AG04449 (cell line): ENCODE measurements around the gene SCRT2.

Source experiments
- CTCF ChIA-PET: fragments of 350-600 bp; formaldehyde crosslinking; extraction: SDS; loops from one replicate; lab custom pipeline; 2021; ENCODE audit warnings: antibody characterized with exemption; lab: Yijun Ruan, JAX
- POLR2A ChIA-PET: fragments of 400-600, 350-600 bp; formaldehyde crosslinking; extraction: SDS; loops from one replicate; lab custom pipeline; 2020; ENCODE audit warnings: antibody characterized with exemption, inconsistent platforms; lab: Yijun Ruan, JAX
- DNase-seq: peaks from one replicate; pipeline ENCODE4 v3.0.0-alpha.2; 2010; ENCODE audit warnings: low read depth, low spot score
- H3K4me3 ChIP-seq: 2 replicates; pipeline ENCODE4 v1.5.1; 2011; ENCODE audit warnings: low read depth, mild to moderate bottlenecking, control low read depth, low read length
- TF ChIP-seq, protein P1 (sequence below): IDR thresholded peaks from one replicate; pipeline ENCODE4 v1.5.1; 2011; ENCODE audit warnings: mild to moderate bottlenecking, moderate library complexity, low read length, control low read depth, inconsistent platforms; ENCODE audit not compliant: insufficient read depth; ENCODE audit errors: missing control alignments

Gene SCRT2

DNA sequence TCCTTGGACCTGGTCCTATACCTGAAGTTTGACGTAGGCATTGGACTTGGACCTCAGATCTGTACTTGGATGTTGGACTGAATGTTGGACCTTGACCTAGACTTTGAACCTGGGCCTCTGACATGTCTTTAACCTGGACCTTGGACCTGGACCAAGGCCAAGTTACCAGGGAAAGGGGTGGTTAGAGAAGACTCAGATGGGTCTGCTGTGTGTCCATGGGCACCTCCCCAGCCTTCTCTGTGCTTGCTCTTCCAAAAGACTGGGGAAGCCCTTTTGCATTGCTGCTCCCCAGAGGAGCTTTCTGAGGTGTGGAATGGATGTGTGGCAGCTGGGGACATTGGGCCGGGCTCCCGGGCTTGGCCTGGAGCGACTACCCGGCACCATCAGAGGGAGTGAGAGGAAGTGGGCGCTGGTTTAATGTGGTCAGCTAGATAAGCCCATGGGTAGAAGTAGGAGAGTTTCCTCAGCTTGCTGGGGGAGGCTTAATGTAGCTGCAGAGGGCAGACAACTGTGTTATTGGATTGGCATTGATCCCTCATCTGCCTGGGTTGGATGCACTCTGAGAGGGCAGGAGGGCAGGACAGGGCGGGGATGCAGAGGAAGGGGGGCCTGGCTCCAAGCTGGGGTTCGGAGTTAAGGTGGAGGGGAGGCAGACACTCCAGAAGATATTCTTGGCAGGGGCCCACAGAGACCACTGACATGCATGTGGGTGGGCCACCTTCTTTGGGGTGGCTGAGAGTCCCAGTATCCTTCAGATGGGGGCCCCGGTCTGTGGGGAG, 4.2 kb downstream of the SCRT2 start:
- no peak overlapping the region for H3K4me3 ChIP-seq
- DNase-seq, result no peak
- TF ChIP-seq, protein P1, sequence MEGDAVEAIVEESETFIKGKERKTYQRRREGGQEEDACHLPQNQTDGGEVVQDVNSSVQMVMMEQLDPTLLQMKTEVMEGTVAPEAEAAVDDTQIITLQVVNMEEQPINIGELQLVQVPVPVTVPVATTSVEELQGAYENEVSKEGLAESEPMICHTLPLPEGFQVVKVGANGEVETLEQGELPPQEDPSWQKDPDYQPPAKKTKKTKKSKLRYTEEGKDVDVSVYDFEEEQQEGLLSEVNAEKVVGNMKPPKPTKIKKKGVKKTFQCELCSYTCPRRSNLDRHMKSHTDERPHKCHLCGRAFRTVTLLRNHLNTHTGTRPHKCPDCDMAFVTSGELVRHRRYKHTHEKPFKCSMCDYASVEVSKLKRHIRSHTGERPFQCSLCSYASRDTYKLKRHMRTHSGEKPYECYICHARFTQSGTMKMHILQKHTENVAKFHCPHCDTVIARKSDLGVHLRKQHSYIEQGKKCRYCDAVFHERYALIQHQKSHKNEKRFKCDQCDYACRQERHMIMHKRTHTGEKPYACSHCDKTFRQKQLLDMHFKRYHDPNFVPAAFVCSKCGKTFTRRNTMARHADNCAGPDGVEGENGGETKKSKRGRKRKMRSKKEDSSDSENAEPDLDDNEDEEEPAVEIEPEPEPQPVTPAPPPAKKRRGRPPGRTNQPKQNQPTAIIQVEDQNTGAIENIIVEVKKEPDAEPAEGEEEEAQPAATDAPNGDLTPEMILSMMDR, result no peak
- ChIA-PET POLR2A (no interaction called here), CTCF (interaction anchor here (1.9 kb wide), 1 partner anchor 26 kb away, joined by 6 read pairs; no protein-coding TSS in a partner anchor)

DNA sequence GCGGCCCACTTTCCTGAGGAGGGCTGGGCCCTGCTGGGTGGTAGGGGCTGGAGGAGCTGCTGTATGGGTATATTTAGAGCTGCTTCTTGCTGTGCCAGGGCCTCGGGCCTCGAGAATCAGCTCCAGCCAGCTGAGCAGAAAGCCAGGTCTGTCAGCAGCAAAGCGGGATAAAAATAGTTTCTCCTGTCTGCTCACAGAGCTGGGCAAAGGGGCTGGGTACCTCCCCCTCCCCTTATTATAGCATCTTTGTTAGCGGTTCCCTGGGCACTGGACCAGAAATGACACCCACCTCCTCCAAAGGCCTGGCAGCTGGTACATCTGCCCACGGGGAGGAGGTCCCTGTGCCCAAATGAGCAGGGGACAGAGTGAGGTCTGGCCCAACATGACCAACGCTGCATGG, 6.0 kb downstream of the SCRT2 start:
- no peak overlapping the region for H3K4me3 ChIP-seq
- TF ChIP-seq, protein P1, result no peak
- CTCF ChIA-PET, result interaction anchor here (0.9 to 6.9 kb wide), 4 partner anchors 12 to 127 kb away, joined by 3 to 82 read pairs (median 26); no protein-coding TSS in a partner anchor
- no peak for DNase-seq
- POLR2A ChIA-PET, result no interaction called here

DNA sequence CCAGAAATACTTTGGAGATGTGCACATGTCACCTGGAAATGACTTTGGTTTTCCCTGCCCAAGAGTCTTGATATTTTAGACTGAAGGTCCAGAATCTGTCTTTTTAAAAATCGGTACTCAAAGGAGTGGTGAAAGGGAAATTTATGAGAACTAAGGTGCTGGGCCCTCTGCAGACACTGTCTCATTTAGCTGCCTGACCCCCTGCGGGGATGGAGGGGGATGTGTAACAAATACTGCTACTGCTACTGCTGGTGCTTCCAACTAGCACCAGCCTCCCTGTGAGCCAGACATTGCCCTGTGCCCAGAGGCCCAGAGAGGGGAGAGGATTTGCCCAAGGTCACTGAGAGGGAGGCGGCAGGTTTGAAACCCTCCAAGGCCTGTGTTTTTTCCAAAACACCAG, 7.0 kb downstream of the SCRT2 start:
- TF ChIP-seq, protein P1, result no peak
- H3K4me3 ChIP-seq, result no peak overlapping the region
- ChIA-PET CTCF (interaction anchor here (1.0 to 6.9 kb wide), 8 partner anchors 13 to 126 kb away, joined by 3 to 82 read pairs (median 12); no protein-coding TSS in a partner anchor), POLR2A (no interaction called here)
- DNase-seq, result no peak

DNA sequence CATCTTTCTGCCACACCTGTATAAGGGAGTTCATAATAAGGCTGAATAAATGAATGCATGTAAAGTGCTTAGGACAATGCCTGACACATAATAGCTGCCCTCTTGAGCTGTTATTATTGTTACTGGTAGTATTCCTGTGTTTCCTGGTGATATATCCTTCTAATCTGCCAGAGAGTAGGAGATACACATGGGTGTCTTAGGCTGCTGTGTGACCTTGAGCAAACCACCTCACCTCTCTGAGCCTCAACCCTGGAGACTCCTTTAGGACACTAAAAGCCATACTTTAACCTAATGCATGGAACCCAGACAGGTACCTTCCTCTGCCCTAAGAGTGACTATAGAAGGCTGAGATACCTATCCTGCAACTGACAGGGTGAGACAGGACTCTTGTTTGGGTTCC, 7.6 kb downstream of the SCRT2 start:
- no peak overlapping the region for H3K4me3 ChIP-seq
- CTCF ChIA-PET, result interaction anchor here (1.1 to 6.9 kb wide), 15 partner anchors 10 to 314 kb away, joined by 3 to 82 read pairs (median 9); no protein-coding TSS in a partner anchor
- TF ChIP-seq, protein P1, result no peak
- no peak for DNase-seq
- POLR2A ChIA-PET, result no interaction called here

DNA sequence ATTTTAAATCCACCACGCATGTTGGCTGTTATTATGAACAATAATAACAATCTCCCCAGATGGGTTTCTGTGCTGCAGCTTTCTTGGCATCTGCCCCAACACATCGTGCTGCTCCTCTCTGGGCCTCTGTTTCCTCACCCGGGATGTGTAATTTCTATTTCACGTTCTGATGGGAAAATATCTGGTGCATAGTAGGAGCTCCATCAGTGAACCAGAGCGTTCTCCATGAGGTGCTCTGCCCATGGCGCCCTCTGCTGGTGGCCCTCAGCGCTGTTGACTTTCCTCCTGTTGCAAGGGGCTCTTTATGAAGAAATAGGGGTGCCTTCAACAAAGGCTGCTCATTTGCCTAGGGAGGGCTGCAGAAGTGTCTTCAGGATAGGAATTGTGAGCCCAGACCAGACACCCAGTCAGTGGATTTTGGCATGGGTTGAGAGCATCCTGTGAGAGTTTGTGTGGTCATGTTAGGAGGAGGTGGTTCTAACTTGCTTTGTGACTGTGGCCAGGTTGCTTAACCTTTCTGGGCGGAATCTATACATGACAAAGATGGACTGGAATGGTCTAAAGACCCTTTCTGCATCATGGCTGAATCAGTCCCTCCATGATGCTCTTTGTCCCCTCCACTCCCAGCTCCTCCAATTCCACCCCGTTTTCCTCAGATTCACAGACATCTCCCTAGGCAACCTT, 8.1 kb downstream of the SCRT2 start:
- ChIA-PET POLR2A (no interaction called here), CTCF (interaction anchor here (0.7 to 6.9 kb wide), 33 partner anchors 8 to 313 kb away, joined by 3 to 82 read pairs (median 5); partner anchors contain the start of genes CSNK2A1 and SCRT2)
- no peak for DNase-seq
- H3K4me3 ChIP-seq, result no peak overlapping the region
- TF ChIP-seq, protein P1, result peak; percentile 87

DNA sequence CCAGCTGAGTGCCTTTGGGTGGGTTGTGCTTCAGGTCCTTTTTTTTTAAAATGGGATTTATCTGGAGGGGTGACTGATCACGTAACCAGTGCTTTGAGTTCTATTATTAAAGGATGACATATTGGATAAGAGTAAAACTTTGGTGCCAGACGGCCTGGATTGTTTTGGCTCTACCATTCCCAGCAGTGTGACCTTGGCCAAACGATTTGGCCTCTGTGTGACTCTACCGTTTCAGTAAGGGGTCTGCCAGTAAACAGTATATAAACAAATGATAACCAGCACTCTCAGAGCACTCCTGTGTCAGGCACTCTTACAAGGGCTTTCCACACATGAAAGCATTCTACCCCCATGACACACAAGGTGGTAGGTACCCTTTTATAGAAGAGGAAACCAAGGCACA, 8.7 kb downstream of the SCRT2 start:
- POLR2A ChIA-PET, result no interaction called here
- no peak for DNase-seq

More for the DNA sequence above, 8.7 kb downstream of the SCRT2 start:
- CTCF ChIA-PET, result interaction anchor here (0.7 to 6.9 kb wide), 33 partner anchors 8 to 313 kb away, joined by 3 to 82 read pairs (median 5); partner anchors contain the start of genes CSNK2A1 and SCRT2
- no peak overlapping the region for H3K4me3 ChIP-seq
- TF ChIP-seq, protein P1, result no peak
